IMR-90 (cell line): ENCODE data around the gene DVL2. TPM values are rescaled to one million over a fixed set of nuclear protein-coding genes. Genes with fewer than 3 reads are reported as not detected.

Experiments used
- ATAC-seq: fragments of 200-7000 bp; cut with Tn5 transposase; 2 replicates; pipeline ENCODE4 v1.9.1; 2020; ENCODE audit warnings: low read depth, mild to moderate bottlenecking, moderate library complexity
- BruUV-seq: library from RNA; stranded (reverse); fragments of 400-500 nt; replicated peaks from 2 replicates; lab custom pipeline; 2021; lab: Mats Ljungman, UMichigan
- CTCF ChIA-PET: fragments of 300-600 bp; formaldehyde crosslinking; extraction: SDS; loops from one replicate; lab custom pipeline; 2021; ENCODE audit warnings: antibody characterized with exemption; lab: Yijun Ruan, JAX
- POLR2A ChIA-PET: fragments of 300-600 bp; sonication (Branson Sonifier 250); formaldehyde crosslinking; loops from one replicate; lab custom pipeline; 2022; ENCODE audit warnings: antibody characterized with exemption; ENCODE audit not compliant: unreplicated experiment; lab: Charles Lee
- DNase-seq: peaks from one replicate; pipeline ENCODE4 v3.0.0; 2013
- H2AFZ ChIP-seq: replicated peaks from 2 replicates; pipeline ENCODE3; 2013; ENCODE audit warnings: low read length, mild to moderate bottlenecking; ENCODE audit not compliant: poor library complexity
- H2AK5ac ChIP-seq: 2 replicates; pipeline ENCODE4 v1.6.1; 2013; ENCODE audit warnings: low read depth, low read length, inconsistent platforms
- H2AK9ac ChIP-seq: replicated peaks from 2 replicates; pipeline ENCODE3; 2013; ENCODE audit warnings: mild to moderate bottlenecking, low read depth, low read length, moderate library complexity; ENCODE audit not compliant: poor library complexity
- H2BK120ac ChIP-seq: 2 replicates; pipeline ENCODE4 v1.6.1; 2013; ENCODE audit warnings: low read depth, low read length, inconsistent platforms
- H2BK15ac ChIP-seq: 3 replicates; pipeline ENCODE4 v1.6.1; 2013; ENCODE audit warnings: low read depth, low read length, inconsistent platforms
- H2BK20ac ChIP-seq: 2 replicates; pipeline ENCODE4 v1.6.1; 2013; ENCODE audit warnings: low read depth, mild to moderate bottlenecking, inconsistent platforms, low read length, moderate library complexity
- H2BK5ac ChIP-seq: 2 replicates; pipeline ENCODE4 v1.6.1; 2013; ENCODE audit warnings: mild to moderate bottlenecking, low read depth, low read length, inconsistent platforms; ENCODE audit not compliant: poor library complexity, severe bottlenecking
- H3K14ac ChIP-seq: replicated peaks from 2 replicates; pipeline ENCODE4 v1.6.1; 2013; ENCODE audit warnings: low read depth, low read length, inconsistent platforms
- H3K18ac ChIP-seq: 2 replicates; pipeline ENCODE4 v1.6.1; 2013; ENCODE audit warnings: low read depth, low read length, control low read depth
- H3K23ac ChIP-seq: 2 replicates; pipeline ENCODE4 v1.6.1; 2013; ENCODE audit warnings: low read depth, low read length, inconsistent platforms
- H3K27ac ChIP-seq: 2 replicates; pipeline ENCODE4 v1.5.1; 2013; ENCODE audit warnings: mild to moderate bottlenecking, control low read depth, low read length; ENCODE audit not compliant: insufficient read depth
- H3K27me3 ChIP-seq: 2 replicates; pipeline ENCODE4 v1.6.1; 2013; ENCODE audit warnings: low read length; ENCODE audit not compliant: control insufficient read depth, insufficient read depth
- H3K36me3 ChIP-seq: 2 replicates; pipeline ENCODE4 v1.6.1; 2013; ENCODE audit warnings: low read length, mixed read lengths; ENCODE audit not compliant: control insufficient read depth, insufficient read depth
- H3K4ac ChIP-seq: 2 replicates; pipeline ENCODE4 v1.6.1; 2013; ENCODE audit warnings: low read depth, low read length, inconsistent platforms
- H3K4me1 ChIP-seq: 2 replicates; pipeline ENCODE4 v1.6.1; 2013; ENCODE audit warnings: low read length, mixed read lengths; ENCODE audit not compliant: control insufficient read depth, insufficient read depth
- H3K4me2 ChIP-seq: 2 replicates; pipeline ENCODE4 v1.6.1; 2013; ENCODE audit warnings: low read depth, mild to moderate bottlenecking, control low read depth, low read length, moderate library complexity
- H3K4me3 ChIP-seq: 2 replicates; pipeline ENCODE4 v1.5.1; 2013; ENCODE audit warnings: low read depth, mild to moderate bottlenecking, control low read depth, low read length, moderate library complexity; ENCODE audit not compliant: insufficient read depth
- H3K56ac ChIP-seq: 2 replicates; pipeline ENCODE4 v1.6.1; 2013; ENCODE audit warnings: low read length, inconsistent platforms; ENCODE audit not compliant: insufficient read depth; ENCODE audit errors: extremely low read depth
- H3K79me1 ChIP-seq, 2 experiments: 2 replicates each; pipeline ENCODE4 v1.6.1; 2013; ENCODE audit warnings: low read length in 2 of 2, inconsistent platforms in 1 of 2, low read depth in 1 of 2
- H3K9ac ChIP-seq: 2 replicates; pipeline ENCODE4 v1.6.1; 2013; ENCODE audit warnings: low read depth, low read length, control low read depth
- H3K9me1 ChIP-seq: 2 replicates; pipeline ENCODE4 v1.6.1; 2013; ENCODE audit warnings: low read length, inconsistent platforms; ENCODE audit not compliant: insufficient read depth
- H3K9me3 ChIP-seq: 2 replicates; pipeline ENCODE4 v1.6.1; 2013; ENCODE audit warnings: low read length; ENCODE audit not compliant: control insufficient read depth, insufficient read depth
- H4K20me1 ChIP-seq: 2 replicates; pipeline ENCODE4 v1.6.1; 2013; ENCODE audit warnings: low read length, inconsistent platforms; ENCODE audit not compliant: insufficient read depth
- H4K5ac ChIP-seq: 2 replicates; pipeline ENCODE4 v1.6.1; 2013; ENCODE audit warnings: mild to moderate bottlenecking, low read depth, low read length, control low read depth
- H4K8ac ChIP-seq, 2 experiments: 2 replicates each; pipeline ENCODE4 v1.6.1; 2013; ENCODE audit warnings: low read depth in 2 of 2, low read length in 2 of 2, control low read depth in 1 of 2, inconsistent platforms in 1 of 2
- H4K91ac ChIP-seq: 2 replicates; pipeline ENCODE4 v1.6.1; 2013; ENCODE audit warnings: low read depth, low read length, inconsistent platforms; ENCODE audit not compliant: insufficient read depth
- BHLHE40 ChIP-seq: fragments of 150-350 bp; IDR thresholded peaks from 2 replicates; pipeline ENCODE4 v1.6.1; 2016; ENCODE audit warnings: mild to moderate bottlenecking, low read depth, low read length
- CEBPB ChIP-seq: IDR thresholded peaks from 2 replicates; pipeline ENCODE4 v1.6.1; 2012; ENCODE audit warnings: low read depth, low read length, improper control_type of control experiment
- FOS ChIP-seq: fragments of 150-350 bp; IDR thresholded peaks from 2 replicates; pipeline ENCODE4 v1.6.1; 2016; ENCODE audit warnings: low read depth, low read length
- MAFK ChIP-seq: IDR thresholded peaks from 2 replicates; pipeline ENCODE4 v1.6.1; 2012; ENCODE audit warnings: low read depth, low read length, improper control_type of control experiment
- RAD21 ChIP-seq: IDR thresholded peaks from 2 replicates; pipeline ENCODE4 v1.6.1; 2012; ENCODE audit warnings: low read length, improper control_type of control experiment
- WGBS, 2 experiments: methylation state at CpG; one replicate each; pipeline versions ENCODE4 v1.1.5 to v1.1.7; 2013; ENCODE audit warnings: missing lambda C conversion rate in 2 of 2; ENCODE audit not compliant: insufficient read length in 1 of 2; ENCODE audit errors: extremely low coverage in 2 of 2; 5-methylcytosine and 5-hydroxymethylcytosine counted together
- dilution Hi-C: fragments of 300-500 bp; cut with HindIII; formaldehyde crosslinking; loops from one replicate; pipeline ENCODE4 v1.14.3; 2018; ENCODE audit warnings: low sequenced_read_pairs; ENCODE audit not compliant: unreplicated experiment
- in situ Hi-C: fragments of 300-500 bp; cut with MboI; formaldehyde crosslinking; loops from 3 replicates; pipeline ENCODE4 v1.14.3; 2019; ENCODE audit warnings: low sequenced_read_pairs, inconsistent platforms, mixed read lengths
- intact Hi-C: fragments of 100-400 bp; cut with micrococcal nuclease; formaldehyde crosslinking; loops from 2 replicates; pipeline ENCODE4 v1.10.0; 2022
- polyA plus RNA-seq, 3 experiments: library from polyadenylated mRNA; depleted of rRNA; stranded (reverse); fragments of >200 nt; gene quantifications; 2 replicates each; pipeline ENCODE4 v1.2.3, GENCODE V29; 2012; ENCODE audit warnings: low replicate concordance in 1 of 3
- total RNA-seq: library from RNA; depleted of rRNA; stranded (reverse); fragments of >200 nt; gene quantifications from 2 replicates; pipeline ENCODE4 v1.2.3, GENCODE V29; 2012
- TF ChIP-seq, protein P1 (sequence below): fragments of 150-350 bp; IDR thresholded peaks from 2 replicates; pipeline ENCODE4 v1.6.1; 2016; ENCODE audit warnings: low read depth, mild to moderate bottlenecking, low read length, moderate library complexity, borderline replicate concordance
- TF ChIP-seq, protein P2 (sequence below): fragments of 150-350 bp; IDR thresholded peaks from 2 replicates; pipeline ENCODE4 v1.6.1; 2017; ENCODE audit warnings: mild to moderate bottlenecking, antibody characterized with exemption, low read length, low read depth

DVL2 gene
- total and polyA plus RNA-seq, 2 of the 4 experiments (the other 2 are of a cell fraction) = 11.8 to 21.3 TPM

DNA sequence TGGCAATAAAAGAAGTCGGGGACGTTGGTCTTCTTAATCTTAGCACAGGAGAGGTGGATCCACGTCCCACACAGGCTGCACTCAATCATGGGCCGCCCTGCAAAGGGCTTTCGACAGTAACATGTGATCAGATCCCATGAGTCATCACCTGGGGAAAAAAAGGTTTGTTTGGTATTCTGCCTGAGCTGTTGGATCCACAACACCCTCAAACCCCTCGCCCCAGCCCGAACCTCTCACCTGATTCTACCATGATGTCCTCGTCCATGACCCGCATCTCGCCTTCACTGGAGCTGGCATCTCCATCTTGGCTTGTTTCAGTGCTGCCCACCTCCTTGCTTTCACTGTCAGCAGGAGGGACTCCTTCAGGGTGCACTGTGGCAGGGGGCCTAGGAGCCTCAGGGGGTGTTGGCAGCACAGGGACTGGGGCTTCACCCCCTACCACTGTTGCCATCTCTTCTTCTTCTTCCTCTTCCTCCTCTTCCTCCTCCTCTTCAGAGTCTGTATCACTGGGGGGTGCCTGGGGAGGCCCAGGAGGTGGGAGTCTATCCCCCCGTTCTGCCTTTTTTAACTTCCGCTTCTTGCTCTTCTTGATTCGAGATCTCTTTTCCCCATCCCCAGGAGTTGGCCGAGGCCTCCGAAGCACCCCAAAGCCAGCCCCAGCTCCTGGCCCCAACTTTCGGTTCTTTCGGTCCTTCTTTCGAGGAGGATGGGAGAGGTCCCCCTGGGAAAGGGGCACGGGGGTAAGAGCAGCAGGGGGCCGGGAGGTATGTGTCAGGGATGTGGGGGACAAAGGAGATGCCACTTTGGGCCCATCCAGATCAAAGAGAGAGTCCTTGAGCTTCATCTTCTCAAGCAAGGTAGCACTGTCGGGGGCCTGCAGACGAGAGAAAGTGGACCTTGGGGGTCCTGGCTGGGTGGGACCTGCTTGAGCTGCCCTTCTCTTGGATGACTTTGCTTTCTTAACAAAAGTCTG, 1.7 kb upstream of the DVL2 start:
- CTCF ChIA-PET = no interaction called here
- in situ Hi-C loops (loop anchor here (25.0 kb wide), 1 partner anchor 926 kb away; the partner anchor contains the start of genes PER1 and VAMP2), dilution Hi-C loops (no loop called here), intact Hi-C loops (loop anchor here (2.0 to 5.0 kb wide), 2 partner anchors 15 to 61 kb away; no protein-coding TSS in a partner anchor)
- no peaks in the 10 kb centered on the region for H3K27me3 ChIP-seq
- TF ChIP-seq BHLHE40 (no peak), MAFK (no peak), RAD21 (no peak), FOS (0 out of 2 replicates have a peak, but pooled peaks have one; percentile 23), CEBPB (no peak)
- TF ChIP-seq, protein P1, sequence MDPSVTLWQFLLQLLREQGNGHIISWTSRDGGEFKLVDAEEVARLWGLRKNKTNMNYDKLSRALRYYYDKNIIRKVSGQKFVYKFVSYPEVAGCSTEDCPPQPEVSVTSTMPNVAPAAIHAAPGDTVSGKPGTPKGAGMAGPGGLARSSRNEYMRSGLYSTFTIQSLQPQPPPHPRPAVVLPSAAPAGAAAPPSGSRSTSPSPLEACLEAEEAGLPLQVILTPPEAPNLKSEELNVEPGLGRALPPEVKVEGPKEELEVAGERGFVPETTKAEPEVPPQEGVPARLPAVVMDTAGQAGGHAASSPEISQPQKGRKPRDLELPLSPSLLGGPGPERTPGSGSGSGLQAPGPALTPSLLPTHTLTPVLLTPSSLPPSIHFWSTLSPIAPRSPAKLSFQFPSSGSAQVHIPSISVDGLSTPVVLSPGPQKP = no peak
- TF ChIP-seq, protein P2, sequence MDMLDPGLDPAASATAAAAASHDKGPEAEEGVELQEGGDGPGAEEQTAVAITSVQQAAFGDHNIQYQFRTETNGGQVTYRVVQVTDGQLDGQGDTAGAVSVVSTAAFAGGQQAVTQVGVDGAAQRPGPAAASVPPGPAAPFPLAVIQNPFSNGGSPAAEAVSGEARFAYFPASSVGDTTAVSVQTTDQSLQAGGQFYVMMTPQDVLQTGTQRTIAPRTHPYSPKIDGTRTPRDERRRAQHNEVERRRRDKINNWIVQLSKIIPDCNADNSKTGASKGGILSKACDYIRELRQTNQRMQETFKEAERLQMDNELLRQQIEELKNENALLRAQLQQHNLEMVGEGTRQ = peak; percentile 58
- POLR2A ChIA-PET = no interaction called here
- no peaks in the 10 kb centered on the region for H3K9me3 ChIP-seq
- no peak overlapping the region for H3K18ac ChIP-seq
- DNase-seq (peak; percentile 47), ATAC-seq (no peak)
- no peak overlapping the region for H3K4me2 ChIP-seq
- H2BK20ac ChIP-seq = no peak overlapping the region
- H3K27ac ChIP-seq = 0 out of 2 replicates have a peak overlapping the region, but pooled peaks have one; percentile 13
- no peak overlapping the region for H2BK15ac ChIP-seq
- H2AK9ac ChIP-seq = peak overlapping the region; percentile 56
- H3K4ac ChIP-seq = no peak overlapping the region
- H3K79me1 ChIP-seq = peaks cover 20 to 75% of the 10 kb centered on the region in 2 experiments
- BruUV-seq = no TSS peak
- no peak overlapping the region for H3K9ac ChIP-seq
- no peak overlapping the region for H2AFZ ChIP-seq
- no peak overlapping the region for H4K8ac ChIP-seq
- H4K20me1 ChIP-seq = peaks cover 46% of the 10 kb centered on the region
- no peak overlapping the region for H2BK120ac ChIP-seq
- H3K56ac ChIP-seq = no peak overlapping the region
- H4K91ac ChIP-seq = no peak overlapping the region
- no peak overlapping the region for H2AK5ac ChIP-seq
- no peak overlapping the region for H3K23ac ChIP-seq
- WGBS, 2 experiments = 84% methylated on average over 5 of the region's 22 CpGs; no CpG with 5 or more reads in 1 of the 2 experiments
- peaks cover 33% of the 10 kb centered on the region for H3K36me3 ChIP-seq
- H3K4me3 ChIP-seq = no peak overlapping the region
- peaks cover 10% of the 10 kb centered on the region for H3K4me1 ChIP-seq
- no peak overlapping the region for H4K5ac ChIP-seq
- H3K9me1 ChIP-seq = peaks cover 9% of the 10 kb centered on the region
- no peak overlapping the region for H3K14ac ChIP-seq
- no peak overlapping the region for H2BK5ac ChIP-seq
